Measurements from ENCODE around the gene CUL3. TPM values are rescaled to one million over a fixed set of nuclear protein-coding genes. Genes with fewer than 3 reads are reported as not detected.

The CUL3 gene
- total RNA-seq, 2 experiments from 2014 or later, result 115 TPM

- TF ChIP-seq CTCF (IDR thresholded peaks at IDR 0.05), result no peak
- H3K9me3 ChIP-seq (ENCODE audit: control insufficient read depth in 1 of 2, insufficient read depth in 1 of 2, low read length in 2 of 2), result no peaks in the 10 kb centered on the region
- H3K36me3 ChIP-seq (ENCODE audit: insufficient read depth, low read length), result no peaks in the 10 kb centered on the region
- DNase-seq (no peak), ATAC-seq (ENCODE audit: poor library complexity) (no peak)
- no peaks in the 10 kb centered on the region for H3K4me1 ChIP-seq (ENCODE audit: insufficient read depth, low read length)
- no peaks in the 10 kb centered on the region for H3K27me3 ChIP-seq (ENCODE audit: control insufficient read depth in 1 of 2, insufficient read depth in 2 of 2, low read length in 2 of 2)
- ChIA-PET POLR2A (no interaction called here), CTCF (no interaction called here)
- H3K27me3 Mint-ChIP-seq, result peaks cover 21% of the 10 kb centered on the region
- H3K27ac Mint-ChIP-seq, result no peak overlapping the region
- H3K4me3 ChIP-seq (ENCODE audit: low read length), result no peak overlapping the region
- H3K4me1 Mint-ChIP-seq (ENCODE audit: low read depth), result no peaks in the 10 kb centered on the region
- H3K27ac ChIP-seq (ENCODE audit: low read depth in 1 of 2, low read length in 2 of 2), result no peak overlapping the region
- intact Hi-C loops (cut with DNase I, micrococcal nuclease), result no loop called here
- no peaks in the 10 kb centered on the region for H3K36me3 Mint-ChIP-seq (ENCODE audit: low read depth)
- no peak overlapping the region for H3K4me3 Mint-ChIP-seq
- peaks cover 14% of the 10 kb centered on the region for H3K9me3 Mint-ChIP-seq
Measured at GRCh38 chr2:224457408-224458096, 127.6 kb downstream of the CUL3 start.

- TF ChIP-seq CTCF (IDR thresholded peaks at IDR 0.05), result no peak
- no peak for ATAC-seq (ENCODE audit: poor library complexity)
- DNase-seq, result no peak
- Mint-ChIP-seq H3K9me3 (peaks cover 4% of the 10 kb centered on the region), H3K27ac (no peak overlapping the region), H3K36me3 (ENCODE audit: low read depth) (no peaks in the 10 kb centered on the region), H3K27me3 (peaks cover 22% of the 10 kb centered on the region), H3K4me1 (ENCODE audit: low read depth) (no peaks in the 10 kb centered on the region), H3K4me3 (no peak overlapping the region)
- intact Hi-C loops (cut with DNase I, micrococcal nuclease), result no loop called here
- ChIA-PET POLR2A (no interaction called here), CTCF (no interaction called here)
- Histone ChIP-seq H3K27me3 (ENCODE audit: control insufficient read depth in 1 of 2, insufficient read depth in 2 of 2, low read length in 2 of 2) (no peaks in the 10 kb centered on the region), H3K36me3 (ENCODE audit: insufficient read depth, low read length) (no peaks in the 10 kb centered on the region), H3K27ac (ENCODE audit: low read depth in 1 of 2, low read length in 2 of 2) (no peak overlapping the region), H3K9me3 (ENCODE audit: control insufficient read depth in 1 of 2, insufficient read depth in 1 of 2, low read length in 2 of 2) (no peaks in the 10 kb centered on the region), H3K4me3 (ENCODE audit: low read length) (no peak overlapping the region), H3K4me1 (ENCODE audit: insufficient read depth, low read length) (no peaks in the 10 kb centered on the region)
Measured at GRCh38 chr2:224453892-224454291, 131.3 kb downstream of the CUL3 start.

- no peaks in the 10 kb centered on the region for H3K36me3 ChIP-seq (ENCODE audit: insufficient read depth, low read length)
- POLR2A ChIA-PET, result no interaction called here
- H3K4me1 ChIP-seq (ENCODE audit: insufficient read depth, low read length), result no peaks in the 10 kb centered on the region
- DNase-seq (peak in 3 of 14 experiments; percentile 10 to 47 (median 33)), ATAC-seq (ENCODE audit: poor library complexity) (no peak)
- H3K4me3 Mint-ChIP-seq, result no peak overlapping the region
- no peaks in the 10 kb centered on the region for H3K9me3 ChIP-seq (ENCODE audit: control insufficient read depth in 1 of 2, insufficient read depth in 1 of 2, low read length in 2 of 2)
- intact Hi-C loops (cut with DNase I, micrococcal nuclease), result loop anchor here in 1 of 2 experiments (1.0 to 5.0 kb wide), 2 partner anchors 92 to 479 kb away; no protein-coding TSS in a partner anchor
- peak; percentile 57 for TF ChIP-seq CTCF (IDR thresholded peaks at IDR 0.05)
- no peak overlapping the region for H3K27ac ChIP-seq (ENCODE audit: low read depth in 1 of 2, low read length in 2 of 2)
- no peak overlapping the region for H3K4me3 ChIP-seq (ENCODE audit: low read length)
- H3K4me1 Mint-ChIP-seq (ENCODE audit: low read depth), result no peaks in the 10 kb centered on the region
- H3K27me3 ChIP-seq (ENCODE audit: control insufficient read depth in 1 of 2, insufficient read depth in 2 of 2, low read length in 2 of 2), result no peaks in the 10 kb centered on the region
- CTCF ChIA-PET, result no interaction called here
- H3K9me3 Mint-ChIP-seq, result no peaks in the 10 kb centered on the region
- no peak overlapping the region for H3K27ac Mint-ChIP-seq
- no peaks in the 10 kb centered on the region for H3K36me3 Mint-ChIP-seq (ENCODE audit: low read depth)
- peaks cover 21% of the 10 kb centered on the region for H3K27me3 Mint-ChIP-seq
Measured at GRCh38 chr2:224449212-224450147, 135.7 kb downstream of the CUL3 start.

Data from CD4-positive, alpha-beta T cell (primary cell).